A549 (cell line): ENCODE data around the gene ATXN7L1. TPM values are rescaled to one million over a fixed set of nuclear protein-coding genes. Genes with fewer than 3 reads are reported as not detected.

Experiments used
- ATAC-seq, 2 experiments: fragments of 200-7000 bp in 1 of 2; fragments of >200 bp in 1 of 2; cut with Nextera tagmentation in 1 of 2; cut with Tn5 transposase in 1 of 2; 3 replicates each; pipeline versions ENCODE4 v1.8.0 to v1.9.1; 2018 to 2020; ENCODE audit warnings: mild to moderate bottlenecking in 1 of 2, moderate library complexity in 1 of 2
- CTCF ChIA-PET: fragments of 300-600 bp; sonication (Branson Sonifier 250); formaldehyde crosslinking; extraction: SDS; loops from one replicate; lab custom pipeline; 2021; ENCODE audit warnings: antibody characterized with exemption, inconsistent platforms; lab: Yijun Ruan, JAX
- POLR2A ChIA-PET: fragments of 350-600 bp; formaldehyde crosslinking; extraction: SDS; loops from one replicate; lab custom pipeline; 2021; ENCODE audit warnings: antibody characterized with exemption, inconsistent platforms; lab: Yijun Ruan, JAX
- DNase-seq, 2 experiments: peaks; one replicate each; pipeline versions ENCODE4 v3.0.0 to v3.0.0-alpha.2; 2011 to 2016; ENCODE audit warnings: low read depth in 1 of 2, low spot score in 1 of 2
- FAIRE-seq: peaks from 2 replicates; lab custom pipeline; 2011; peaks lifted over from hg19 to GRCh38; lab: Jason Lieb, UNC
- H3K27ac ChIP-seq, 2 experiments: fragments of >200 bp; sonication (Bioruptor Twin); formaldehyde crosslinking; 3 replicates each; pipeline ENCODE4 v1.5.1; 2016 to 2017
- H3K4me1 ChIP-seq: fragments of >200 bp; sonication (Bioruptor Twin); formaldehyde crosslinking; 3 replicates; pipeline ENCODE4 v1.6.1; 2016
- H3K4me2 ChIP-seq: fragments of >200 bp; sonication (Bioruptor Twin); formaldehyde crosslinking; 3 replicates; pipeline ENCODE4 v1.6.1; 2016
- H3K4me3 ChIP-seq: fragments of >200 bp; sonication (Bioruptor Twin); formaldehyde crosslinking; 3 replicates; pipeline ENCODE4 v1.5.1; 2016
- H3K9me3 ChIP-seq: fragments of >200 bp; sonication (Bioruptor Twin); formaldehyde crosslinking; 3 replicates; pipeline ENCODE4 v1.6.1; 2016
- ESRRA ChIP-seq: fragments of 150-350 bp; IDR thresholded peaks from 2 replicates; pipeline ENCODE4 v1.6.1; 2014; ENCODE audit warnings: mild to moderate bottlenecking, low read length, borderline replicate concordance
- FOSB ChIP-seq: fragments of 250-450 bp; sonication (Bioruptor Pico); IDR thresholded peaks from 2 replicates; pipeline ENCODE4 v1.5.0; 2020; ENCODE audit warnings: mild to moderate bottlenecking, moderate library complexity
- GATA3 ChIP-seq: IDR thresholded peaks from 2 replicates; pipeline ENCODE4 v1.6.1; 2012; ENCODE audit warnings: borderline replicate concordance
- HDAC2 ChIP-seq: fragments of 200-600 bp; sonication (generic); IDR thresholded peaks from 2 replicates; pipeline ENCODE4 v1.6.1; 2016
- HEYL ChIP-seq: fragments of 250-450 bp; sonication (Bioruptor Pico); IDR thresholded peaks from 2 replicates; pipeline ENCODE4 v1.8.0; 2021; ENCODE audit warnings: mild to moderate bottlenecking, moderate library complexity
- JUN ChIP-seq, 2 experiments: fragments of >200 bp; sonication (Bioruptor Twin); formaldehyde crosslinking; IDR thresholded peaks; 2 replicates in 1 of 2; 3 replicates in 1 of 2; pipeline ENCODE4 v1.6.1; 2016 to 2017
- KDM1A ChIP-seq: fragments of 200-600 bp; sonication (generic); IDR thresholded peaks from 2 replicates; pipeline ENCODE4 v1.6.1; 2016; ENCODE audit warnings: low read depth, mild to moderate bottlenecking
- MAZ ChIP-seq: fragments of 150-350 bp; IDR thresholded peaks from 2 replicates; pipeline ENCODE4 v1.6.1; 2014; ENCODE audit warnings: antibody characterized with exemption, low read depth, low read length, borderline replicate concordance
- MYC ChIP-seq: IDR thresholded peaks from 2 replicates; pipeline ENCODE4 v1.6.1; 2012; ENCODE audit warnings: mild to moderate bottlenecking, inconsistent platforms, low read length, improper control_type of control experiment, borderline replicate concordance
- NFE2L2 ChIP-seq: fragments of 150-350 bp; conservative IDR thresholded peaks from 2 replicates; pipeline ENCODE4 v1.6.1; 2014; ENCODE audit warnings: low read length
- NPAS2 ChIP-seq: fragments of 250-450 bp; sonication (Bioruptor Pico); IDR thresholded peaks from 2 replicates; pipeline ENCODE4 v1.8.0; 2022; ENCODE audit warnings: mild to moderate bottlenecking, moderate library complexity, borderline replicate concordance
- NR3C1 ChIP-seq: fragments of >200 bp; sonication (Bioruptor Twin); formaldehyde crosslinking; IDR thresholded peaks from 3 replicates; pipeline ENCODE4 v1.6.1; 2017
- RCOR1 ChIP-seq: fragments of 150-350 bp; IDR thresholded peaks from 2 replicates; pipeline ENCODE4 v1.6.1; 2014; ENCODE audit warnings: antibody characterized with exemption, low read length, low read depth
- RFX5 ChIP-seq: fragments of 450-650 bp; IDR thresholded peaks from 2 replicates; pipeline ENCODE4 v1.7.1; 2014; ENCODE audit warnings: antibody characterized with exemption, mild to moderate bottlenecking, moderate library complexity
- RNF2 ChIP-seq: fragments of 200-600 bp; sonication (generic); IDR thresholded peaks from 2 replicates; pipeline ENCODE4 v1.6.1; 2016; ENCODE audit warnings: low read depth, mild to moderate bottlenecking, antibody characterized with exemption, moderate library complexity, borderline replicate concordance
- SREBF2 ChIP-seq: fragments of 450-650 bp; IDR thresholded peaks from 2 replicates; pipeline ENCODE4 v1.6.1; 2014; ENCODE audit warnings: mild to moderate bottlenecking, moderate library complexity
- USF2 ChIP-seq: fragments of 450-650 bp; IDR thresholded peaks from 2 replicates; pipeline ENCODE4 v1.6.1; 2014; ENCODE audit warnings: antibody characterized with exemption
- ZFP36 ChIP-seq: fragments of 450-650 bp; IDR thresholded peaks from 2 replicates; pipeline ENCODE4 v1.6.1; 2014; ENCODE audit warnings: borderline replicate concordance; ENCODE audit not compliant: partially characterized antibody
- WGBS: methylation state at CpG from one replicate; pipeline ENCODE4 v1.1.6; 2017; ENCODE audit errors: missing lambda C conversion rate; 5-methylcytosine and 5-hydroxymethylcytosine counted together
- polyA plus RNA-seq, 4 experiments: library from polyadenylated mRNA; depleted of rRNA in 3 of 4; stranded (reverse); fragments of >200 nt; fragmentation: RNase III in 1 of 4; extraction: RNeasy Plus Mini Kit Qiagen cat#74134 plus additional on column Dnase treatment in 1 of 4; gene quantifications; 2 replicates in 3 of 4; 3 replicates in 1 of 4; pipeline ENCODE4 v1.2.3, GENCODE V29; 2011 to 2017
- TF ChIP-seq, protein P1 (sequence below): fragments of 250-450 bp; sonication (Bioruptor Pico); IDR thresholded peaks from 2 replicates; pipeline ENCODE4 v1.5.0; 2020; ENCODE audit warnings: low read depth, mild to moderate bottlenecking, moderate library complexity
- TF ChIP-seq, protein P2 (sequence below): fragments of >200 bp; sonication (Bioruptor Twin); formaldehyde crosslinking; IDR thresholded peaks from 3 replicates; pipeline ENCODE4 v1.5.1; 2016
- TF ChIP-seq, protein P3 (sequence below): IDR thresholded peaks from 2 replicates; pipeline ENCODE4 v1.6.1; 2012; ENCODE audit warnings: low read depth, borderline replicate concordance

ATXN7L1 gene
- polyA plus RNA-seq, 2 of the 4 experiments (the other 2 are of a cell fraction), result 4.5 to 5.7 TPM

GRCh38 chr7:105862770-105863169 lies 13.6 kb downstream of the ATXN7L1 start:
- 89% methylated on average over 4 of the region's 4 CpGs for WGBS
- FAIRE-seq (no peak), DNase-seq (no peak), ATAC-seq (no peak)
- no peaks in the 10 kb centered on the region for H3K4me1 ChIP-seq
- TF ChIP-seq ZFP36 (no peak), MYC (no peak), FOSB (no peak), MAZ (no peak), NR3C1 (no peak), RNF2 (no peak), SREBF2 (no peak)
- TF ChIP-seq, protein P1, sequence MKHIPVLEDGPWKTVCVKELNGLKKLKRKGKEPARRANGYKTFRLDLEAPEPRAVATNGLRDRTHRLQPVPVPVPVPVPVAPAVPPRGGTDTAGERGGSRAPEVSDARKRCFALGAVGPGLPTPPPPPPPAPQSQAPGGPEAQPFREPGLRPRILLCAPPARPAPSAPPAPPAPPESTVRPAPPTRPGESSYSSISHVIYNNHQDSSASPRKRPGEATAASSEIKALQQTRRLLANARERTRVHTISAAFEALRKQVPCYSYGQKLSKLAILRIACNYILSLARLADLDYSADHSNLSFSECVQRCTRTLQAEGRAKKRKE (CRISPR knock-in tag), result no peak
- H3K4me2 ChIP-seq, result no peak overlapping the region
- ChIA-PET CTCF (interaction anchor here (1.5 to 2.0 kb wide), 2 partner anchors 13 to 97 kb away, joined by 3 to 6 read pairs; no protein-coding TSS in a partner anchor), POLR2A (no interaction called here)
- H3K27ac ChIP-seq, result no peak overlapping the region
- H3K9me3 ChIP-seq, result no peaks in the 10 kb centered on the region
- no peak overlapping the region for H3K4me3 ChIP-seq

DNA sequence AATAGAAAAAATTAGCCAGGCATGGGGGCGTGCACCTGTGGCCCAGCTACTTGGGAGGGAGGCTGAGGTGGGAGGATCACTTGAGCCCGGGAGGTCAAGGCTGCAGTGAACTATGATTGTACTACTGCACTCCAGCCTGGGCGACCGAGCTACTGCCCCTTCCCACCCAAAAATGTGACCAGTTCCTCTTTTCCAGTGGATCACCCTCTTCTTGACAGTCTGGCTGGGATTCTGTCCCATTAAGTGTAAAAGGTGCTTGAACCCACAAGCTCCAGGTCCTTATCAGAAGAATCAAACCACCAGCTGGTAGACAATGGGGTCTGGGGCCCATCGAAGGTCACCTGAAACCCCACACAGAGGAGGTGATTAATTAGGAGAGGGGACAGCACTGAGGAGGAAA lies 14.1 kb downstream of the ATXN7L1 start:
- no peak for FAIRE-seq
- no peaks in the 10 kb centered on the region for H3K4me1 ChIP-seq
- no peaks in the 10 kb centered on the region for H3K9me3 ChIP-seq
- DNase-seq, result no peak
- CTCF ChIA-PET, result interaction anchor here (1.0 to 2.0 kb wide), 3 partner anchors 11 to 97 kb away, joined by 3 to 6 read pairs (median 3); no protein-coding TSS in a partner anchor
- TF ChIP-seq GATA3, result no peak
- WGBS, result 82% methylated on average over 5 of the region's 5 CpGs
- POLR2A ChIA-PET, result no interaction called here
- no peak for ATAC-seq
- H3K27ac ChIP-seq, result no peak overlapping the region
- no peak overlapping the region for H3K4me2 ChIP-seq
- no peak overlapping the region for H3K4me3 ChIP-seq

DNA sequence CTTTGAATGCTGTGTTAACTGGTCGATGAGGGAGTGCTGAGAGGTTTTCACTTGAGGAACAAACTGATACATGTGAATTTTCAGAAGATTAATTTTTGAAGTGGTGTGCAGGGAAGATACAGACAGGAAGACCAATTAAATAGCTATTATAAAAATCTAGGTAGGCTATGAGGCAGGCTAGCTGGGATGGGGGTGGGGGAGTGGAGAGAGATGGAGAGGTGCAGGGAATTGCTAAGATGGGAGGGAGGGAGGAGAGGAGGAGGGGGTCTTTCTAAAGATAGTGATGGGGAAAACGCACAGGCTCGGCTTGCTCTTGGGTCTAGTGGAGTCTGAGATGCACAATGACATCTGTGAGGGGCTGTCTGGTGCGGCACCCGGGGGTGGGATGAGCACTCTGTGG lies 15.2 kb downstream of the ATXN7L1 start:
- ATAC-seq, result no peak
- no peak for DNase-seq
- Histone ChIP-seq H3K27ac (no peak overlapping the region), H3K4me3 (no peak overlapping the region), H3K4me1 (no peaks in the 10 kb centered on the region), H3K4me2 (no peak overlapping the region), H3K9me3 (no peaks in the 10 kb centered on the region)
- no peak for FAIRE-seq
- ChIA-PET POLR2A (no interaction called here), CTCF (interaction anchor here (1.0 to 2.0 kb wide), 3 partner anchors 10 to 96 kb away, joined by 3 to 6 read pairs (median 3); no protein-coding TSS in a partner anchor)
- WGBS, result 92% methylated on average over 5 of the region's 5 CpGs
- TF ChIP-seq USF2 (no peak), GATA3 (no peak), NPAS2 (CRISPR knock-in tag) (no peak), JUN (IDR thresholded peaks at IDR 0.05) (no peak), NFE2L2 (no peak), HEYL (CRISPR knock-in tag) (no peak), ESRRA (no peak), RCOR1 (no peak), HDAC2 (no peak), MAZ (no peak), RFX5 (no peak), RNF2 (no peak), KDM1A (no peak)
- TF ChIP-seq, protein P2, sequence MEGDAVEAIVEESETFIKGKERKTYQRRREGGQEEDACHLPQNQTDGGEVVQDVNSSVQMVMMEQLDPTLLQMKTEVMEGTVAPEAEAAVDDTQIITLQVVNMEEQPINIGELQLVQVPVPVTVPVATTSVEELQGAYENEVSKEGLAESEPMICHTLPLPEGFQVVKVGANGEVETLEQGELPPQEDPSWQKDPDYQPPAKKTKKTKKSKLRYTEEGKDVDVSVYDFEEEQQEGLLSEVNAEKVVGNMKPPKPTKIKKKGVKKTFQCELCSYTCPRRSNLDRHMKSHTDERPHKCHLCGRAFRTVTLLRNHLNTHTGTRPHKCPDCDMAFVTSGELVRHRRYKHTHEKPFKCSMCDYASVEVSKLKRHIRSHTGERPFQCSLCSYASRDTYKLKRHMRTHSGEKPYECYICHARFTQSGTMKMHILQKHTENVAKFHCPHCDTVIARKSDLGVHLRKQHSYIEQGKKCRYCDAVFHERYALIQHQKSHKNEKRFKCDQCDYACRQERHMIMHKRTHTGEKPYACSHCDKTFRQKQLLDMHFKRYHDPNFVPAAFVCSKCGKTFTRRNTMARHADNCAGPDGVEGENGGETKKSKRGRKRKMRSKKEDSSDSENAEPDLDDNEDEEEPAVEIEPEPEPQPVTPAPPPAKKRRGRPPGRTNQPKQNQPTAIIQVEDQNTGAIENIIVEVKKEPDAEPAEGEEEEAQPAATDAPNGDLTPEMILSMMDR, result no peak
- TF ChIP-seq, protein P3, sequence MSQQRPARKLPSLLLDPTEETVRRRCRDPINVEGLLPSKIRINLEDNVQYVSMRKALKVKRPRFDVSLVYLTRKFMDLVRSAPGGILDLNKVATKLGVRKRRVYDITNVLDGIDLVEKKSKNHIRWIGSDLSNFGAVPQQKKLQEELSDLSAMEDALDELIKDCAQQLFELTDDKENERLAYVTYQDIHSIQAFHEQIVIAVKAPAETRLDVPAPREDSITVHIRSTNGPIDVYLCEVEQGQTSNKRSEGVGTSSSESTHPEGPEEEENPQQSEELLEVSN, result no peak
- TF ChIP-seq, protein P1 (CRISPR knock-in tag), result no peak
- TF ChIP-seq, all 56 proteins: peak for 0
